WTC11 (cell line): ENCODE measurements around the gene ELMO3. TPM values are rescaled to one million over a fixed set of nuclear protein-coding genes. Genes with fewer than 3 reads are reported as not detected.
A peak's percentile ranks its signal among the peaks of the same experiment; 100 is the strongest.

Experiments used
- ATAC-seq: fragments of 200-7000 bp; cut with Tn5 transposase; 2 replicates; pipeline ENCODE4 v1.10.0; 2021; ENCODE audit warnings: mild to moderate bottlenecking, moderate library complexity
- CTCF ChIA-PET: fragments of 300-600 bp; sonication (Branson Sonifier 250); formaldehyde crosslinking; loops from one replicate; lab custom pipeline; 2021; ENCODE audit warnings: antibody characterized with exemption; lab: Charles Lee
- POLR2A ChIA-PET: fragments of 350-600 bp; sonication (Branson Sonifier 250); formaldehyde crosslinking; loops from one replicate; lab custom pipeline; 2021; ENCODE audit warnings: antibody characterized with exemption; lab: Charles Lee
- DNase-seq: peaks from one replicate; pipeline ENCODE4 v3.0.0; 2021; ENCODE audit warnings: low spot score
- H3K27ac Mint-ChIP-seq: 2 replicates; pipeline ENCODE4 v1.8.0; 2021; ENCODE audit warnings: mixed read lengths
- H3K27me3 Mint-ChIP-seq: 2 replicates; pipeline ENCODE4 v1.8.0; 2021; ENCODE audit warnings: low read depth, mild to moderate bottlenecking, moderate library complexity, mixed read lengths
- H3K36me3 Mint-ChIP-seq: 2 replicates; pipeline ENCODE4 v1.8.0; 2021; ENCODE audit warnings: mixed read lengths
- H3K4me1 Mint-ChIP-seq: 2 replicates; pipeline ENCODE4 v1.8.0; 2022; ENCODE audit warnings: mixed read lengths
- H3K4me3 Mint-ChIP-seq: 2 replicates; pipeline ENCODE4 v1.8.0; 2021; ENCODE audit warnings: mild to moderate bottlenecking, moderate library complexity, mixed read lengths
- H3K9me3 Mint-ChIP-seq: 2 replicates; pipeline ENCODE4 v1.8.0; 2021; ENCODE audit warnings: mixed read lengths
- CREB1 ChIP-seq: sonication (generic); formaldehyde crosslinking; IDR thresholded peaks from 2 replicates; pipeline ENCODE4 v1.8.0; 2023; ENCODE audit warnings: mild to moderate bottlenecking, missing genetic modification reagents
- EMX1 ChIP-seq: fragments of 250-450 bp; sonication (Bioruptor Pico); IDR thresholded peaks from 2 replicates; pipeline ENCODE4 v1.8.0; 2021; ENCODE audit warnings: mild to moderate bottlenecking
- GABPB1 ChIP-seq: sonication (generic); formaldehyde crosslinking; IDR thresholded peaks from 2 replicates; pipeline ENCODE4 v1.8.1; 2023; ENCODE audit warnings: mild to moderate bottlenecking, missing genetic modification reagents
- MXD4 ChIP-seq: fragments of 250-450 bp; sonication (Bioruptor Pico); IDR thresholded peaks from 2 replicates; pipeline ENCODE4 v1.8.0; 2021; ENCODE audit warnings: mild to moderate bottlenecking, moderate library complexity, borderline replicate concordance
- NR3C1 ChIP-seq: sonication (generic); formaldehyde crosslinking; conservative IDR thresholded peaks from 2 replicates; pipeline ENCODE4 v1.8.1; 2023; ENCODE audit warnings: low read depth, mild to moderate bottlenecking, missing genetic modification reagents
- RORB ChIP-seq: fragments of 250-450 bp; sonication (Bioruptor Pico); IDR thresholded peaks from 2 replicates; pipeline ENCODE4 v1.9.0; 2021; ENCODE audit warnings: mild to moderate bottlenecking
- SOX15 ChIP-seq: fragments of 250-450 bp; sonication (Bioruptor Pico); IDR thresholded peaks from 2 replicates; pipeline ENCODE4 v1.9.0; 2021; ENCODE audit warnings: mild to moderate bottlenecking
- ZBTB21 ChIP-seq: sonication (generic); formaldehyde crosslinking; IDR thresholded peaks from 2 replicates; pipeline ENCODE4 v1.8.1; 2023; ENCODE audit warnings: mild to moderate bottlenecking, missing genetic modification reagents, borderline replicate concordance
- total RNA-seq: library from RNA; stranded (reverse); gene quantifications from 3 replicates; pipeline ENCODE4 v1.2.3, GENCODE V29; 2021
- TF ChIP-seq, protein P1 (sequence below): sonication (generic); formaldehyde crosslinking; IDR thresholded peaks from 2 replicates; pipeline ENCODE4 v1.8.1; 2023; ENCODE audit warnings: mild to moderate bottlenecking, missing genetic modification reagents, borderline replicate concordance
- TF ChIP-seq, protein P2 (sequence below): sonication (generic); formaldehyde crosslinking; IDR thresholded peaks from 2 replicates; pipeline ENCODE4 v1.8.1; 2022; ENCODE audit warnings: low read depth, mild to moderate bottlenecking, moderate library complexity, missing genetic modification reagents, borderline replicate concordance
- TF ChIP-seq, protein P3 (sequence below): sonication (generic); formaldehyde crosslinking; IDR thresholded peaks from 2 replicates; pipeline ENCODE4 v1.8.1; 2023; ENCODE audit warnings: mild to moderate bottlenecking, missing genetic modification reagents, moderate library complexity
- TF ChIP-seq, protein P4 (sequence below): sonication (generic); formaldehyde crosslinking; IDR thresholded peaks from 2 replicates; pipeline ENCODE4 v1.8.1; 2022; ENCODE audit warnings: mild to moderate bottlenecking, missing genetic modification reagents, moderate library complexity, borderline replicate concordance
- TF ChIP-seq, protein P5 (sequence below): sonication (generic); formaldehyde crosslinking; IDR thresholded peaks from 2 replicates; pipeline ENCODE4 v1.8.0; 2023; ENCODE audit warnings: mild to moderate bottlenecking, missing genetic modification reagents
- TF ChIP-seq, protein P6 (sequence below): fragments of 250-450 bp; sonication (Bioruptor Pico); IDR thresholded peaks from 2 replicates; pipeline ENCODE4 v1.8.0; 2021; ENCODE audit warnings: mild to moderate bottlenecking
- TF ChIP-seq, protein P7 (sequence below): fragments of 200-600 bp; IDR thresholded peaks from 2 replicates; pipeline ENCODE4 v1.8.0; 2022; ENCODE audit warnings: antibody characterized with exemption
- TF ChIP-seq, protein P8 (sequence below): sonication (generic); formaldehyde crosslinking; IDR thresholded peaks from 2 replicates; pipeline ENCODE4 v1.8.0; 2022; ENCODE audit warnings: mild to moderate bottlenecking, missing genetic modification reagents
- TF ChIP-seq, protein P9 (sequence below): fragments of 250-450 bp; sonication (Bioruptor Pico); IDR thresholded peaks from 2 replicates; pipeline ENCODE4 v2.1.2; 2022; ENCODE audit warnings: mild to moderate bottlenecking, moderate library complexity

ELMO3 gene
- total RNA-seq, 1 experiment from 2014 or later, result 13.6 TPM

DNA sequence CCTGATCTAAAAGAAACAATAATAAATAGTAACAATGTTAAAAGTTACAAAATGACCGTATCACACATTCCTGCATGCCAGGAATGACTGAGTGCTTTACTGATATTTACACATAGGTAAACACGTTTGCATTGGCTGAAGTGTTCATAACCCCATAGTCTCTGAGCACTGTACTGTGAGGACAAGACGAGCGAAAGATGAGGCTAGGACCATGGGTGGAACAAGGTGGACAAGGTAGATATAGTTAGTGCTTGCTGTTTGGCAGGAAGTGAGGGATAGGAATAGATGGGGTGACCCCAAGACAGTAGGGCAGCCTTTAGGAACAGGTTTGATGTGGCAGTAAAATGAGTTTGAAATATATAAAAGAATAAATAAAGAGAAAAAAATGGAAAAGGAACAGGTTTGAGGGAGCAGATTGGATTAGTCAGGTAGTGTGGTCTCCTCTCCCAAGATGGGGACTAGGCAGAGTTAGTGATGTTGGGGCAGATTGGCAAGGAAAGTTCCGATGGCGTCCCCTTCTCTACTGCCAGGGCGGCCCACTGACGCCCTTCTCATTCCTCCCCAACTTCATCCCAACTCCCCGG, 7.4 kb upstream of the ELMO3 start:
- Mint-ChIP-seq H3K27me3 (peaks cover 5% of the 10 kb centered on the region), H3K36me3 (peaks cover 29% of the 10 kb centered on the region), H3K27ac (no peak overlapping the region), H3K4me1 (peaks cover 29% of the 10 kb centered on the region), H3K4me3 (peak overlapping the region; percentile 87), H3K9me3 (no peaks in the 10 kb centered on the region)
- ChIA-PET CTCF (interaction anchor here (1.2 kb wide), 1 partner anchor 230 kb away, joined by 5 read pairs; the partner anchor contains the start of gene CES3), POLR2A (no interaction called here)
- ATAC-seq (no peak), DNase-seq (no peak)
- TF ChIP-seq, protein P1, sequence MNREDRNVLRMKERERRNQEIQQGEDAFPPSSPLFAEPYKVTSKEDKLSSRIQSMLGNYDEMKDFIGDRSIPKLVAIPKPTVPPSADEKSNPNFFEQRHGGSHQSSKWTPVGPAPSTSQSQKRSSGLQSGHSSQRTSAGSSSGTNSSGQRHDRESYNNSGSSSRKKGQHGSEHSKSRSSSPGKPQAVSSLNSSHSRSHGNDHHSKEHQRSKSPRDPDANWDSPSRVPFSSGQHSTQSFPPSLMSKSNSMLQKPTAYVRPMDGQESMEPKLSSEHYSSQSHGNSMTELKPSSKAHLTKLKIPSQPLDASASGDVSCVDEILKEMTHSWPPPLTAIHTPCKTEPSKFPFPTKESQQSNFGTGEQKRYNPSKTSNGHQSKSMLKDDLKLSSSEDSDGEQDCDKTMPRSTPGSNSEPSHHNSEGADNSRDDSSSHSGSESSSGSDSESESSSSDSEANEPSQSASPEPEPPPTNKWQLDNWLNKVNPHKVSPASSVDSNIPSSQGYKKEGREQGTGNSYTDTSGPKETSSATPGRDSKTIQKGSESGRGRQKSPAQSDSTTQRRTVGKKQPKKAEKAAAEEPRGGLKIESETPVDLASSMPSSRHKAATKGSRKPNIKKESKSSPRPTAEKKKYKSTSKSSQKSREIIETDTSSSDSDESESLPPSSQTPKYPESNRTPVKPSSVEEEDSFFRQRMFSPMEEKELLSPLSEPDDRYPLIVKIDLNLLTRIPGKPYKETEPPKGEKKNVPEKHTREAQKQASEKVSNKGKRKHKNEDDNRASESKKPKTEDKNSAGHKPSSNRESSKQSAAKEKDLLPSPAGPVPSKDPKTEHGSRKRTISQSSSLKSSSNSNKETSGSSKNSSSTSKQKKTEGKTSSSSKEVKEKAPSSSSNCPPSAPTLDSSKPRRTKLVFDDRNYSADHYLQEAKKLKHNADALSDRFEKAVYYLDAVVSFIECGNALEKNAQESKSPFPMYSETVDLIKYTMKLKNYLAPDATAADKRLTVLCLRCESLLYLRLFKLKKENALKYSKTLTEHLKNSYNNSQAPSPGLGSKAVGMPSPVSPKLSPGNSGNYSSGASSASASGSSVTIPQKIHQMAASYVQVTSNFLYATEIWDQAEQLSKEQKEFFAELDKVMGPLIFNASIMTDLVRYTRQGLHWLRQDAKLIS (CRISPR knock-in tag), result no peak
- TF ChIP-seq RORB (CRISPR knock-in tag) (no peak), ZBTB21 (CRISPR knock-in tag) (no peak), MXD4 (no peak), GABPB1 (no peak), EMX1 (CRISPR knock-in tag) (no peak), CREB1 (CRISPR knock-in tag) (no peak), NR3C1 (no peak), SOX15 (no peak)
- TF ChIP-seq, protein P2, sequence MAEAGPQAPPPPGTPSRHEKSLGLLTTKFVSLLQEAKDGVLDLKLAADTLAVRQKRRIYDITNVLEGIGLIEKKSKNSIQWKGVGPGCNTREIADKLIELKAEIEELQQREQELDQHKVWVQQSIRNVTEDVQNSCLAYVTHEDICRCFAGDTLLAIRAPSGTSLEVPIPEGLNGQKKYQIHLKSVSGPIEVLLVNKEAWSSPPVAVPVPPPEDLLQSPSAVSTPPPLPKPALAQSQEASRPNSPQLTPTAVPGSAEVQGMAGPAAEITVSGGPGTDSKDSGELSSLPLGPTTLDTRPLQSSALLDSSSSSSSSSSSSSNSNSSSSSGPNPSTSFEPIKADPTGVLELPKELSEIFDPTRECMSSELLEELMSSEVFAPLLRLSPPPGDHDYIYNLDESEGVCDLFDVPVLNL, result no peak
- TF ChIP-seq, protein P3, sequence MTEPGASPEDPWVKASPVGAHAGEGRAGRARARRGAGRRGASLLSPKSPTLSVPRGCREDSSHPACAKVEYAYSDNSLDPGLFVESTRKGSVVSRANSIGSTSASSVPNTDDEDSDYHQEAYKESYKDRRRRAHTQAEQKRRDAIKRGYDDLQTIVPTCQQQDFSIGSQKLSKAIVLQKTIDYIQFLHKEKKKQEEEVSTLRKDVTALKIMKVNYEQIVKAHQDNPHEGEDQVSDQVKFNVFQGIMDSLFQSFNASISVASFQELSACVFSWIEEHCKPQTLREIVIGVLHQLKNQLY (CRISPR knock-in tag), result no peak
- TF ChIP-seq, protein P4, sequence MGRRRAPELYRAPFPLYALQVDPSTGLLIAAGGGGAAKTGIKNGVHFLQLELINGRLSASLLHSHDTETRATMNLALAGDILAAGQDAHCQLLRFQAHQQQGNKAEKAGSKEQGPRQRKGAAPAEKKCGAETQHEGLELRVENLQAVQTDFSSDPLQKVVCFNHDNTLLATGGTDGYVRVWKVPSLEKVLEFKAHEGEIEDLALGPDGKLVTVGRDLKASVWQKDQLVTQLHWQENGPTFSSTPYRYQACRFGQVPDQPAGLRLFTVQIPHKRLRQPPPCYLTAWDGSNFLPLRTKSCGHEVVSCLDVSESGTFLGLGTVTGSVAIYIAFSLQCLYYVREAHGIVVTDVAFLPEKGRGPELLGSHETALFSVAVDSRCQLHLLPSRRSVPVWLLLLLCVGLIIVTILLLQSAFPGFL (CRISPR knock-in tag), result no peak
- TF ChIP-seq, protein P5, sequence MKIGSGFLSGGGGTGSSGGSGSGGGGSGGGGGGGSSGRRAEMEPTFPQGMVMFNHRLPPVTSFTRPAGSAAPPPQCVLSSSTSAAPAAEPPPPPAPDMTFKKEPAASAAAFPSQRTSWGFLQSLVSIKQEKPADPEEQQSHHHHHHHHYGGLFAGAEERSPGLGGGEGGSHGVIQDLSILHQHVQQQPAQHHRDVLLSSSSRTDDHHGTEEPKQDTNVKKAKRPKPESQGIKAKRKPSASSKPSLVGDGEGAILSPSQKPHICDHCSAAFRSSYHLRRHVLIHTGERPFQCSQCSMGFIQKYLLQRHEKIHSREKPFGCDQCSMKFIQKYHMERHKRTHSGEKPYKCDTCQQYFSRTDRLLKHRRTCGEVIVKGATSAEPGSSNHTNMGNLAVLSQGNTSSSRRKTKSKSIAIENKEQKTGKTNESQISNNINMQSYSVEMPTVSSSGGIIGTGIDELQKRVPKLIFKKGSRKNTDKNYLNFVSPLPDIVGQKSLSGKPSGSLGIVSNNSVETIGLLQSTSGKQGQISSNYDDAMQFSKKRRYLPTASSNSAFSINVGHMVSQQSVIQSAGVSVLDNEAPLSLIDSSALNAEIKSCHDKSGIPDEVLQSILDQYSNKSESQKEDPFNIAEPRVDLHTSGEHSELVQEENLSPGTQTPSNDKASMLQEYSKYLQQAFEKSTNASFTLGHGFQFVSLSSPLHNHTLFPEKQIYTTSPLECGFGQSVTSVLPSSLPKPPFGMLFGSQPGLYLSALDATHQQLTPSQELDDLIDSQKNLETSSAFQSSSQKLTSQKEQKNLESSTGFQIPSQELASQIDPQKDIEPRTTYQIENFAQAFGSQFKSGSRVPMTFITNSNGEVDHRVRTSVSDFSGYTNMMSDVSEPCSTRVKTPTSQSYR (CRISPR knock-in tag), result no peak
- TF ChIP-seq, protein P6, sequence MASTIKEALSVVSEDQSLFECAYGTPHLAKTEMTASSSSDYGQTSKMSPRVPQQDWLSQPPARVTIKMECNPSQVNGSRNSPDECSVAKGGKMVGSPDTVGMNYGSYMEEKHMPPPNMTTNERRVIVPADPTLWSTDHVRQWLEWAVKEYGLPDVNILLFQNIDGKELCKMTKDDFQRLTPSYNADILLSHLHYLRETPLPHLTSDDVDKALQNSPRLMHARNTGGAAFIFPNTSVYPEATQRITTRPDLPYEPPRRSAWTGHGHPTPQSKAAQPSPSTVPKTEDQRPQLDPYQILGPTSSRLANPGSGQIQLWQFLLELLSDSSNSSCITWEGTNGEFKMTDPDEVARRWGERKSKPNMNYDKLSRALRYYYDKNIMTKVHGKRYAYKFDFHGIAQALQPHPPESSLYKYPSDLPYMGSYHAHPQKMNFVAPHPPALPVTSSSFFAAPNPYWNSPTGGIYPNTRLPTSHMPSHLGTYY (CRISPR knock-in tag), result no peak
- TF ChIP-seq, protein P7, sequence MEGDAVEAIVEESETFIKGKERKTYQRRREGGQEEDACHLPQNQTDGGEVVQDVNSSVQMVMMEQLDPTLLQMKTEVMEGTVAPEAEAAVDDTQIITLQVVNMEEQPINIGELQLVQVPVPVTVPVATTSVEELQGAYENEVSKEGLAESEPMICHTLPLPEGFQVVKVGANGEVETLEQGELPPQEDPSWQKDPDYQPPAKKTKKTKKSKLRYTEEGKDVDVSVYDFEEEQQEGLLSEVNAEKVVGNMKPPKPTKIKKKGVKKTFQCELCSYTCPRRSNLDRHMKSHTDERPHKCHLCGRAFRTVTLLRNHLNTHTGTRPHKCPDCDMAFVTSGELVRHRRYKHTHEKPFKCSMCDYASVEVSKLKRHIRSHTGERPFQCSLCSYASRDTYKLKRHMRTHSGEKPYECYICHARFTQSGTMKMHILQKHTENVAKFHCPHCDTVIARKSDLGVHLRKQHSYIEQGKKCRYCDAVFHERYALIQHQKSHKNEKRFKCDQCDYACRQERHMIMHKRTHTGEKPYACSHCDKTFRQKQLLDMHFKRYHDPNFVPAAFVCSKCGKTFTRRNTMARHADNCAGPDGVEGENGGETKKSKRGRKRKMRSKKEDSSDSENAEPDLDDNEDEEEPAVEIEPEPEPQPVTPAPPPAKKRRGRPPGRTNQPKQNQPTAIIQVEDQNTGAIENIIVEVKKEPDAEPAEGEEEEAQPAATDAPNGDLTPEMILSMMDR, result no peak
- TF ChIP-seq, protein P8, sequence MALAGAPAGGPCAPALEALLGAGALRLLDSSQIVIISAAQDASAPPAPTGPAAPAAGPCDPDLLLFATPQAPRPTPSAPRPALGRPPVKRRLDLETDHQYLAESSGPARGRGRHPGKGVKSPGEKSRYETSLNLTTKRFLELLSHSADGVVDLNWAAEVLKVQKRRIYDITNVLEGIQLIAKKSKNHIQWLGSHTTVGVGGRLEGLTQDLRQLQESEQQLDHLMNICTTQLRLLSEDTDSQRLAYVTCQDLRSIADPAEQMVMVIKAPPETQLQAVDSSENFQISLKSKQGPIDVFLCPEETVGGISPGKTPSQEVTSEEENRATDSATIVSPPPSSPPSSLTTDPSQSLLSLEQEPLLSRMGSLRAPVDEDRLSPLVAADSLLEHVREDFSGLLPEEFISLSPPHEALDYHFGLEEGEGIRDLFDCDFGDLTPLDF (CRISPR knock-in tag), result no peak
- TF ChIP-seq, protein P9, sequence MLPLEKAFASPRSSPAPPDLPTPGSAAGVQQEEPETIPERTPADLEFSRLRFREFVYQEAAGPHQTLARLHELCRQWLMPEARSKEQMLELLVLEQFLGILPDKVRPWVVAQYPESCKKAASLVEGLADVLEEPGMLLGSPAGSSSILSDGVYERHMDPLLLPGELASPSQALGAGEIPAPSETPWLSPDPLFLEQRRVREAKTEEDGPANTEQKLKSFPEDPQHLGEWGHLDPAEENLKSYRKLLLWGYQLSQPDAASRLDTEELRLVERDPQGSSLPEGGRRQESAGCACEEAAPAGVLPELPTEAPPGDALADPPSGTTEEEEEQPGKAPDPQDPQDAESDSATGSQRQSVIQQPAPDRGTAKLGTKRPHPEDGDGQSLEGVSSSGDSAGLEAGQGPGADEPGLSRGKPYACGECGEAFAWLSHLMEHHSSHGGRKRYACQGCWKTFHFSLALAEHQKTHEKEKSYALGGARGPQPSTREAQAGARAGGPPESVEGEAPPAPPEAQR (CRISPR knock-in tag), result no peak
